HCT116 (cell line): ENCODE measurements around the gene MSI2. TPM values are rescaled to one million over a fixed set of nuclear protein-coding genes. Genes with fewer than 3 reads are reported as not detected.

Source experiments
- ATAC-seq: fragments of 200-7000 bp; cut with Tn5 transposase; 2 replicates; pipeline ENCODE4 v1.9.1; 2020; ENCODE audit warnings: mild to moderate bottlenecking, moderate library complexity
- BruUV-seq: library from RNA; stranded (reverse); fragments of 400-500 nt; replicated peaks from 2 replicates; lab custom pipeline; 2021; lab: Mats Ljungman, UMichigan
- CTCF ChIA-PET: fragments of 300-600 bp; sonication (Branson Sonifier 250); formaldehyde crosslinking; loops from one replicate; lab custom pipeline; 2021; ENCODE audit warnings: antibody characterized with exemption; lab: Charles Lee
- POLR2A ChIA-PET: fragments of 300-600, 350-600 bp; sonication (Branson Sonifier 250); formaldehyde crosslinking; loops from one replicate; lab custom pipeline; 2021; ENCODE audit warnings: antibody characterized with exemption; lab: Charles Lee
- RAD21 ChIA-PET, 2 experiments: fragments of 300-600 bp; sonication (Branson Sonifier 250); formaldehyde crosslinking; loops; one replicate each; lab custom pipeline; 2023; ENCODE audit warnings: low total read pairs in 2 of 2; ENCODE audit not compliant: uncharacterized antibody in 2 of 2, unreplicated experiment in 2 of 2, low non-redundant PET in 1 of 2; lab: Charles Lee
- DNase-seq: peaks from one replicate; pipeline ENCODE4 v3.0.0-alpha.2; 2010; ENCODE audit warnings: low read depth, low spot score
- H2AFZ ChIP-seq: fragments of 200-600 bp; shearing (Covaris generic), sonication (generic); 2 replicates; pipeline ENCODE4 v1.6.1; 2017; ENCODE audit warnings: low read depth, mixed run types, mixed read lengths, antibody characterized with exemption, low read length; ENCODE audit not compliant: poor library complexity, severe bottlenecking
- H3K27ac ChIP-seq: 2 replicates; pipeline ENCODE4 v1.5.1; 2012; ENCODE audit warnings: low read depth, low read length
- H3K27me3 ChIP-seq: fragments of 200-600 bp; sonication (generic); 2 replicates; pipeline ENCODE4 v1.6.1; 2016; ENCODE audit warnings: mixed run types, low read length, mixed read lengths; ENCODE audit not compliant: insufficient read depth
- H3K36me3 ChIP-seq, 2 experiments: fragments of 200-500 bp in 1 of 2; fragments of 200-600 bp in 1 of 2; sonication (Bioruptor generic) in 1 of 2; sonication (generic) in 1 of 2; 2 replicates each; pipeline versions ENCODE4 v1.5.1 to v1.6.1; 2014 to 2016; ENCODE audit warnings: low read length in 2 of 2, inconsistent platforms in 1 of 2, mixed read lengths in 1 of 2, mixed run types in 1 of 2; ENCODE audit not compliant: insufficient read depth in 2 of 2, control insufficient read depth in 1 of 2
- H3K4me1 ChIP-seq, 2 experiments: fragments of 200-600 bp in 1 of 2; sonication (generic) in 1 of 2; 2 replicates each; pipeline versions ENCODE4 v1.5.1 to v1.6.1; 2012 to 2017; ENCODE audit warnings: low read length in 2 of 2, inconsistent platforms in 1 of 2, mild to moderate bottlenecking in 1 of 2, mixed read lengths in 1 of 2, mixed run types in 1 of 2, moderate library complexity in 1 of 2; ENCODE audit not compliant: insufficient read depth in 2 of 2, control insufficient read depth in 1 of 2
- H3K4me2 ChIP-seq: fragments of 200-600 bp; sonication (generic); 2 replicates; pipeline ENCODE4 v1.6.1; 2017; ENCODE audit warnings: mixed run types, low read length, mixed read lengths
- H3K4me3 ChIP-seq, 2 experiments: fragments of 200-600 bp in 1 of 2; sonication (generic) in 1 of 2; replicated peaks in 1 of 2; 2 replicates each; pipeline ENCODE4 v1.5.1; 2011 to 2016; ENCODE audit warnings: low read length in 2 of 2, control low read depth in 1 of 2, low read depth in 1 of 2, mild to moderate bottlenecking in 1 of 2, mixed read lengths in 1 of 2, mixed run types in 1 of 2
- H3K79me2 ChIP-seq: fragments of 200-600 bp; sonication (generic); 2 replicates; pipeline ENCODE4 v1.6.1; 2017; ENCODE audit warnings: mild to moderate bottlenecking, mixed run types, low read length, moderate library complexity, mixed read lengths; ENCODE audit not compliant: insufficient read depth
- H3K9ac ChIP-seq: fragments of 200-600 bp; sonication (generic); 2 replicates; pipeline ENCODE4 v1.6.1; 2016; ENCODE audit warnings: low read length, mixed read lengths
- H3K9me2 ChIP-seq: fragments of 200-600 bp; sonication (generic), shearing (Covaris generic); 2 replicates; pipeline ENCODE4 v1.6.1; 2017; ENCODE audit warnings: mixed run types, mild to moderate bottlenecking, moderate library complexity; ENCODE audit not compliant: insufficient read depth
- H3K9me3 ChIP-seq, 2 experiments: fragments of 200-500 bp in 1 of 2; fragments of 200-600 bp in 1 of 2; sonication (Bioruptor generic) in 1 of 2; sonication (generic) in 1 of 2; 2 replicates each; pipeline ENCODE4 v1.6.1; 2014 to 2017; ENCODE audit warnings: low read length in 2 of 2, mixed read lengths in 2 of 2, inconsistent platforms in 1 of 2, low read depth in 1 of 2, mild to moderate bottlenecking in 1 of 2, mixed run types in 1 of 2, moderate library complexity in 1 of 2; ENCODE audit not compliant: control insufficient read depth in 1 of 2, insufficient read depth in 1 of 2
- H4K20me1 ChIP-seq: fragments of 200-600 bp; sonication (generic), shearing (Covaris generic); 2 replicates; pipeline ENCODE4 v1.6.1; 2017; ENCODE audit warnings: mixed run types, mild to moderate bottlenecking, moderate library complexity; ENCODE audit not compliant: insufficient read depth
- CTCF ChIP-seq, 3 experiments: fragments of 200-600 bp in 1 of 3; sonication (generic) in 1 of 3; IDR thresholded peaks in 2 of 3; conservative IDR thresholded peaks in 1 of 3; 2 replicates each; pipeline ENCODE4 v1.5.1; 2012 to 2017; ENCODE audit warnings: low read depth in 2 of 3, low read length in 2 of 3, antibody characterized with exemption in 1 of 3, borderline replicate concordance in 1 of 3, control low read depth in 1 of 3, mild to moderate bottlenecking in 1 of 3, mixed read lengths in 1 of 3, mixed run types in 1 of 3, moderate library complexity in 1 of 3; ENCODE audit not compliant: insufficient read depth in 1 of 3
- JUND ChIP-seq: IDR thresholded peaks from 2 replicates; pipeline ENCODE4 v1.6.1; 2012
- POLR2A ChIP-seq: IDR thresholded peaks from 2 replicates; pipeline ENCODE4 v1.7.0; 2011; ENCODE audit warnings: borderline replicate concordance; ENCODE audit not compliant: insufficient read depth, insufficient read length; ENCODE audit errors: extremely low read depth
- REST ChIP-seq: IDR thresholded peaks from 2 replicates; pipeline ENCODE4 v1.6.1; 2012; ENCODE audit warnings: low read depth
- SIN3A ChIP-seq: IDR thresholded peaks from 2 replicates; pipeline ENCODE4 v1.6.1; 2012; ENCODE audit warnings: low read depth
- SP1 ChIP-seq: IDR thresholded peaks from 2 replicates; pipeline ENCODE4 v1.6.1; 2012; ENCODE audit warnings: low read depth
- intact Hi-C: fragments of 100-400 bp; cut with micrococcal nuclease; formaldehyde crosslinking; loops from 2 replicates; pipeline ENCODE4 v1.10.0; 2022
- total RNA-seq: library from RNA; stranded (reverse); gene quantifications from one replicate; pipeline ENCODE4 v1.2.1, GENCODE V29; 2021; ENCODE audit not compliant: unreplicated experiment
- TF ChIP-seq, protein P1 (sequence below): IDR thresholded peaks from 2 replicates; pipeline ENCODE4 v1.6.1; 2011; ENCODE audit warnings: mild to moderate bottlenecking, low read length, moderate library complexity; ENCODE audit not compliant: insufficient replicate concordance; ENCODE audit errors: extremely low read depth

MSI2 gene
- total RNA-seq, 1 experiment from 2014 or later = 137 TPM

DNA sequence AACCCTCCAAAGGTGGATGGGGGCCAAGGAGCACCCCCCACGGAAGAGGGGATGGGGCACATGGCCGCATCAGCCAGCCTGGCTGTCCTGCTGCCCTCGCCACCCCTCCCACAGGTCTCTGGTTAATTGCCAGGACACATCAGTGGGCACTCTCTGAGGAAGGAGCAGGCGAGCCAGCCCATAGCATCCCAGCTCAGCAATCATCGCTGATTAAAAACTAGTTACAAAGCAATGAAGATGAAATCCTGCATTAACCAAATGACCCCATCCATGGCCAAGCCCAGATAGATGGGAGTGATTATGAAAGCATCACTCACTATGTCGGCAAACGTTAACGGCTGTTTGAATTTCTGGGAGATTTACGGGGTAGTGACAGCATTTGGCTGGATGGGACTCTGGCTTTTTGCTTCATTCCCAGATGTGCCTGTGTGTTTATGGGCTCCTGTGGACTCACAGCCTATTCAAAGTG, 443.5 kb downstream of the MSI2 start:
- DNase-seq (no peak), ATAC-seq (no peak)
- H3K9me3 ChIP-seq = no peaks in the 10 kb centered on the region
- CTCF ChIA-PET = no interaction called here
- intact Hi-C loops = no loop called here
- H3K27ac ChIP-seq = no peak overlapping the region
- H3K27me3 ChIP-seq = no peaks in the 10 kb centered on the region
- no peak overlapping the region for H3K9ac ChIP-seq
- H3K79me2 ChIP-seq = no peaks in the 10 kb centered on the region
- H3K4me2 ChIP-seq = no peak overlapping the region
- H3K4me1 ChIP-seq = peaks cover 0 to 5% of the 10 kb centered on the region in 2 experiments; a peak in 1 of 4 replicates
- H4K20me1 ChIP-seq = no peaks in the 10 kb centered on the region
- BruUV-seq = no TSS peak
- no peaks in the 10 kb centered on the region for H3K9me2 ChIP-seq
- TF ChIP-seq JUND = no peak
- TF ChIP-seq, protein P1, sequence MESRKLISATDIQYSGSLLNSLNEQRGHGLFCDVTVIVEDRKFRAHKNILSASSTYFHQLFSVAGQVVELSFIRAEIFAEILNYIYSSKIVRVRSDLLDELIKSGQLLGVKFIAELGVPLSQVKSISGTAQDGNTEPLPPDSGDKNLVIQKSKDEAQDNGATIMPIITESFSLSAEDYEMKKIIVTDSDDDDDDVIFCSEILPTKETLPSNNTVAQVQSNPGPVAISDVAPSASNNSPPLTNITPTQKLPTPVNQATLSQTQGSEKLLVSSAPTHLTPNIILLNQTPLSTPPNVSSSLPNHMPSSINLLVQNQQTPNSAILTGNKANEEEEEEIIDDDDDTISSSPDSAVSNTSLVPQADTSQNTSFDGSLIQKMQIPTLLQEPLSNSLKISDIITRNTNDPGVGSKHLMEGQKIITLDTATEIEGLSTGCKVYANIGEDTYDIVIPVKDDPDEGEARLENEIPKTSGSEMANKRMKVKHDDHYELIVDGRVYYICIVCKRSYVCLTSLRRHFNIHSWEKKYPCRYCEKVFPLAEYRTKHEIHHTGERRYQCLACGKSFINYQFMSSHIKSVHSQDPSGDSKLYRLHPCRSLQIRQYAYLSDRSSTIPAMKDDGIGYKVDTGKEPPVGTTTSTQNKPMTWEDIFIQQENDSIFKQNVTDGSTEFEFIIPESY = no peak
- no peak for TF ChIP-seq POLR2A
- no peak for TF ChIP-seq CTCF (IDR thresholded peaks at IDR 0.05 in 2 of 3, conservative IDR thresholded peaks at IDR 0.05 in 1 of 3; ENCODE audit: borderline replicate concordance in 1 of 3, insufficient read depth in 1 of 3, low read depth in 2 of 3, low read length in 2 of 3)
- no peak for TF ChIP-seq REST
- no peak for TF ChIP-seq SIN3A
- no peak for TF ChIP-seq SP1
- no peaks in the 10 kb centered on the region for H3K36me3 ChIP-seq
- no peak overlapping the region for H2AFZ ChIP-seq
- RAD21 ChIA-PET = no interaction called here
- POLR2A ChIA-PET = no interaction called here
- H3K4me3 ChIP-seq = no peak overlapping the region
